ENCODE measurements around the gene AP5Z1.

DNA sequence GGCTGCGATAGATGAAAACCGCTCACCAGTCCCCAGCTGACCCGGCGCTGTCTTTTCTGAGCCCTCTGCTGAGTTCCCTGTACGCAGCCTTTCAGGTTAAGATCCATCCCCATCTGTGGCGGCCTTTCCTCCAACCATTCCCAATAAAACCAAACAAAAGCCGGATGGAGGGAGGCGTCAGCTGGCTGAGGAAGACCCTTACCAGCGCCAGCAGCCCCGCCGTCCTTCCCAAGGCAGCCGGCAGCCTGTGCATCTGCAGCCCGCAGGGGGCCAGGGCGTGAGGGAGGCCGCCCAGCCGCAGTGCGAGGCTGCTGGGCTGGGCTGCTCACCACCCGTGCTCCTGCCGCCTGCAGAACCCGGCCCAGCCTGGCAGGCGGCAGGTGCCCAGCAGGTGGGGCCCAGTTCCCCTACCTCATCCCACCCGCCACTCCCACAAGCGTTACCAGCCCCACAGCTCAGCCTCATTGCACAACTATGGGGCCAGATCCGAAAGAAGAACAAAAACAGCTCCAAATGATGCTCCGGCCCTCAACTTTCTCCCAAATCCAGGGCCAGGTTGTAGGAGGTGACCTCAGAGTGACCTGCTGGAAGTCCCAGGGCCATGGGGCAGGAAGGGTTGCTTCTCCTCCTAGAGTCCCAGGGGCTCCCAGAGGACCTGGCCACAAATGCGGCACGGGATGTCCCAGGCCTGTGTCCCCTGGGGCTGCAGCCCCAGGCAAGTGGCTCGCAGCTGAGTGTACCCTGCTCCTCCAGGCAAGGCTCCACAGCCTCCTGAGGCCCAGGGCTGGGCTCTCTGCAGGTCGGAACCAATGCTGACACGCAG lies 62.6 kb downstream of the AP5Z1 start:
- TF ChIP-seq CTCF (conservative IDR thresholded peaks at IDR 0.05): no peak
- TF ChIP-seq ZFX (IDR thresholded peaks at IDR 0.05): no peak

All from C4-2B (cell line).